SK-N-MC (cell line): Measurements from ENCODE around the gene FAM131C.
"Not testable (repeated sequence)": the region's sequence is repeated elsewhere in the genome, so short reads cannot be mapped to it uniquely, and the experiment has no call there.

Experiments
- DNase-seq: peaks from one replicate; pipeline ENCODE4 v3.0.0-alpha.2; 2011; ENCODE audit warnings: low read depth, low spot score
- H3K27ac ChIP-seq: fragments of 200-600 bp; sonication (generic); 2 replicates; pipeline ENCODE4 v1.5.1; 2016; ENCODE audit warnings: mixed run types
- H3K36me3 ChIP-seq: fragments of 200-600 bp; sonication (generic); 2 replicates; pipeline ENCODE4 v1.6.1; 2017; ENCODE audit warnings: antibody characterized with exemption, low read length, mixed read lengths; ENCODE audit not compliant: insufficient read depth
- H3K4me3 ChIP-seq: fragments of 200-600 bp; sonication (generic); 2 replicates; pipeline ENCODE4 v1.5.1; 2016
- H3K9ac ChIP-seq: fragments of 200-600 bp; sonication (generic); 2 replicates; pipeline ENCODE4 v1.8.0; 2017; ENCODE audit warnings: mixed run types, mixed read lengths; ENCODE audit not compliant: insufficient read length
- H3K9me3 ChIP-seq: fragments of 200-600 bp; sonication (generic); 2 replicates; pipeline ENCODE4 v1.6.1; 2017; ENCODE audit warnings: low read depth, mild to moderate bottlenecking, antibody characterized with exemption, low read length, moderate library complexity, mixed read lengths
- EZH2 ChIP-seq: fragments of 200-600 bp; sonication (generic); IDR thresholded peaks from one replicate; pipeline ENCODE4 v1.6.1; 2017; ENCODE audit warnings: antibody characterized with exemption
- FOXP2 ChIP-seq: optimal IDR thresholded peaks from 2 replicates; pipeline ENCODE3; 2011; ENCODE audit warnings: mild to moderate bottlenecking, moderate library complexity; ENCODE audit not compliant: insufficient read depth; ENCODE audit errors: extremely low read length, control extremely low read depth
- POLR2AphosphoS5 ChIP-seq: IDR thresholded peaks from 2 replicates; pipeline ENCODE4 v1.6.1; 2012; ENCODE audit warnings: mild to moderate bottlenecking, low read depth, low read length, borderline replicate concordance

FAM131C gene

GRCh38 chr1:16028237-16029002, 45.0 kb downstream of the FAM131C start:
- no peaks in the 10 kb centered on the region for H3K36me3 ChIP-seq
- H3K27ac ChIP-seq, result no peak overlapping the region
- H3K9ac ChIP-seq, result no peak overlapping the region
- no peak for DNase-seq
- TF ChIP-seq FOXP2, result no peak
- H3K4me3 ChIP-seq, result no peak overlapping the region
- no peaks in the 10 kb centered on the region for H3K9me3 ChIP-seq

GRCh38 chr1:16026723-16027484, 46.5 kb downstream of the FAM131C start:
- H3K9me3 ChIP-seq, result no peaks in the 10 kb centered on the region
- H3K9ac ChIP-seq, result no peak overlapping the region
- DNase-seq, result no peak
- no peaks in the 10 kb centered on the region for H3K36me3 ChIP-seq
- TF ChIP-seq EZH2, result no peak
- TF ChIP-seq POLR2AphosphoS5, result no peak
- TF ChIP-seq FOXP2, result no peak
- H3K27ac ChIP-seq, result no peak overlapping the region
- peak overlapping the region; percentile 62 for H3K4me3 ChIP-seq

- not testable (repeated sequence) for H3K36me3 ChIP-seq, H3K9ac ChIP-seq, H3K4me3 ChIP-seq, DNase-seq, H3K27ac ChIP-seq, H3K9me3 ChIP-seq
Observed at GRCh38 chr1:16026302-16026701, 47.1 kb downstream of the FAM131C start.

- H3K36me3 ChIP-seq, result no peaks in the 10 kb centered on the region
- H3K9ac ChIP-seq, result no peak overlapping the region
- DNase-seq, result no peak
- no peaks in the 10 kb centered on the region for H3K9me3 ChIP-seq
- H3K4me3 ChIP-seq, result no peak overlapping the region
- no peak for TF ChIP-seq POLR2AphosphoS5
- TF ChIP-seq EZH2, result no peak
- TF ChIP-seq FOXP2, result no peak
- no peak overlapping the region for H3K27ac ChIP-seq
Observed at GRCh38 chr1:16023050-16023653, 50.3 kb downstream of the FAM131C start.

- no peak overlapping the region for H3K9ac ChIP-seq
Observed at GRCh38 chr1:16022393-16022792, 51.1 kb downstream of the FAM131C start.

GRCh38 chr1:16021681-16022080, 51.8 kb downstream of the FAM131C start, which contains the start of gene CLCNKA:
CLCNKA (plus strand) TSS chr1:16022036; CDS start chr1:16022620, 584 bp downstream.
- Histone ChIP-seq H3K9ac (no peak within 1 kb of the TSS), H3K4me3 (no peak within 1 kb of the TSS), H3K9me3 (no peaks in the 10 kb centered on the region), H3K27ac (no peak within 1 kb of the TSS), H3K36me3 (no peaks in the 10 kb centered on the region)
- TF ChIP-seq EZH2, result no peak
- TF ChIP-seq FOXP2, result no peak
- no peak for TF ChIP-seq POLR2AphosphoS5
- no peak for DNase-seq

More at GRCh38 chr1:16022393-16022792, 51.1 kb downstream of the FAM131C start:
- Histone ChIP-seq H3K4me3 (no peak overlapping the region), H3K9me3 (no peaks in the 10 kb centered on the region), H3K27ac (no peak overlapping the region), H3K36me3 (no peaks in the 10 kb centered on the region)
- no peak for DNase-seq
- TF ChIP-seq EZH2 (no peak), POLR2AphosphoS5 (no peak), FOXP2 (no peak)

GRCh38 chr1:16020878-16021277, 52.6 kb downstream of the FAM131C start:
- not testable (repeated sequence) for H3K9ac ChIP-seq, H3K36me3 ChIP-seq, H3K4me3 ChIP-seq, DNase-seq, H3K27ac ChIP-seq, H3K9me3 ChIP-seq

GRCh38 chr1:16020325-16020724, 53.1 kb downstream of the FAM131C start:
- Histone ChIP-seq H3K4me3 (no peak overlapping the region), H3K27ac (no peak overlapping the region), H3K9me3 (no peaks in the 10 kb centered on the region), H3K36me3 (no peaks in the 10 kb centered on the region), H3K9ac (no peak overlapping the region)
- TF ChIP-seq POLR2AphosphoS5 (no peak), EZH2 (no peak), FOXP2 (no peak)
- no peak for DNase-seq
